ENCODE data around the gene KRT35. TPM values are rescaled to one million over a fixed set of nuclear protein-coding genes. Genes with fewer than 3 reads are reported as not detected.
"Not testable (repeated sequence)": the region's sequence is repeated elsewhere in the genome, so short reads cannot be mapped to it uniquely, and the experiment has no call there.

Gene KRT35
- total RNA-seq, 1 experiment from 2014 or later = not detected

GRCh38 chr17:41463746-41464145, 17.2 kb downstream of the KRT35 start:
- no peak for DNase-seq (ENCODE audit: extremely low read depth, low read depth)

GRCh38 chr17:41462705-41463104, 18.2 kb downstream of the KRT35 start:
- DNase-seq (ENCODE audit: extremely low read depth, low read depth) = no peak

- no peak for DNase-seq (ENCODE audit: extremely low read depth, low read depth)
These were observed 23.3 kb downstream of the KRT35 start for GRCh38 chr17:41457676-41458075.

GRCh38 chr17:41456204-41456603, 24.7 kb downstream of the KRT35 start:
- no peak for DNase-seq (ENCODE audit: extremely low read depth, low read depth)

- no peak for DNase-seq (ENCODE audit: extremely low read depth, low read depth)
These were observed 25.7 kb downstream of the KRT35 start for GRCh38 chr17:41455236-41455635.

GRCh38 chr17:41453066-41453465, 27.9 kb downstream of the KRT35 start:
- no peak for DNase-seq (ENCODE audit: extremely low read depth, low read depth)

GRCh38 chr17:41452281-41452680, 28.7 kb downstream of the KRT35 start:
- no peak for DNase-seq (ENCODE audit: extremely low read depth, low read depth)

GRCh38 chr17:41451154-41451728, 29.7 kb downstream of the KRT35 start:
- no peak for DNase-seq (ENCODE audit: extremely low read depth, low read depth)

GRCh38 chr17:41449008-41449407, 31.9 kb downstream of the KRT35 start:
- DNase-seq (ENCODE audit: extremely low read depth, low read depth) = no peak

GRCh38 chr17:41448506-41448905, 32.4 kb downstream of the KRT35 start:
- no peak for DNase-seq (ENCODE audit: extremely low read depth, low read depth)

- DNase-seq (ENCODE audit: extremely low read depth, low read depth) = no peak
These were observed 34.1 kb downstream of the KRT35 start for GRCh38 chr17:41446806-41447205.

GRCh38 chr17:41444640-41445039, 36.3 kb downstream of the KRT35 start:
- DNase-seq (ENCODE audit: extremely low read depth, low read depth) = no peak

GRCh38 chr17:41444186-41444585, 36.8 kb downstream of the KRT35 start:
- no peak for DNase-seq (ENCODE audit: extremely low read depth, low read depth)

GRCh38 chr17:41442739-41443138, 38.2 kb downstream of the KRT35 start:
- DNase-seq (ENCODE audit: extremely low read depth, low read depth) = no peak

GRCh38 chr17:41440531-41441033, 40.4 kb downstream of the KRT35 start, which contains the start of gene KRT38:
KRT38 (minus strand) TSS chr17:41440983; CDS start chr17:41440921, 62 bp downstream.
- no peak for DNase-seq (ENCODE audit: extremely low read depth, low read depth)

GRCh38 chr17:41439375-41439774, 41.6 kb downstream of the KRT35 start:
- DNase-seq (ENCODE audit: extremely low read depth, low read depth) = no peak

GRCh38 chr17:41437769-41438168, 43.2 kb downstream of the KRT35 start:
- DNase-seq (ENCODE audit: extremely low read depth, low read depth) = no peak

- DNase-seq (ENCODE audit: extremely low read depth, low read depth) = no peak
These were observed 43.7 kb downstream of the KRT35 start for GRCh38 chr17:41437254-41437653.

GRCh38 chr17:41434415-41434814, 46.5 kb downstream of the KRT35 start:
- DNase-seq (ENCODE audit: extremely low read depth, low read depth) = no peak

GRCh38 chr17:41434005-41434404, 46.9 kb downstream of the KRT35 start:
- no peak for DNase-seq (ENCODE audit: extremely low read depth, low read depth)

- no peak for DNase-seq (ENCODE audit: extremely low read depth, low read depth)
These were observed 47.4 kb downstream of the KRT35 start for GRCh38 chr17:41433586-41433985.

- DNase-seq (ENCODE audit: extremely low read depth, low read depth) = not testable (repeated sequence)
These were observed 50.6 kb downstream of the KRT35 start for GRCh38 chr17:41430376-41430775.

- no peak for DNase-seq (ENCODE audit: extremely low read depth, low read depth)
These were observed 51.3 kb downstream of the KRT35 start for GRCh38 chr17:41429667-41430066.
